GM19395 (cell line): ENCODE results near the gene AQP6.
"Not testable (repeated sequence)": the region's sequence is repeated elsewhere in the genome, so short reads cannot be mapped to it uniquely, and the experiment has no call there.

ENCODE experiments used
- ATAC-seq: cut with Tn5 transposase; IDR thresholded peaks from one replicate; pipeline ENCODE4 v1.9.1; 2021; ENCODE audit warnings: mild to moderate bottlenecking, moderate library complexity; ENCODE audit not compliant: unreplicated experiment

Gene AQP6

GRCh38 chr12:49969027-49969426 is 3.7 kb upstream of the AQP6 start:
- no peak for ATAC-seq

GRCh38 chr12:49969651-49970429 is 2.9 kb upstream of the AQP6 start:
- ATAC-seq, result no peak

DNA sequence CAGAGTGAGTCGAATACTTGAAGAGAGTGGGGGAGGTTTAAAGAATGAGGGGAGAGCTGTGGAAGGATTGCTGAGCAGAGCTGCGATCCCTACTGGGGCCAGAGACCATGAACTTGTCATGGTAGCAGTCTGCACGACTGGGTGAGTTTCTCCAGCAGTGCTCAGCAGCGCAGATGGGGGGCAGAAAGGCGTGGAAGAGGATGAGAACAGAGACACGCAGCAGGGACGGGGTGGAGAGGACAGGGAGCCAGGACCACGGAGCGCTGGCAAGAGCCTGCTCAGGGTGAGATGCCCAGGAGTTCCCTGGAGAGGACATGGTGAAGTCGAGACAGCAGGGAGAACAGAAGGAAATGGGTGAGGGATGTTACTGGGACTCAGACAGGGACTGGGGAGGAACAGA is 2.1 kb upstream of the AQP6 start:
- ATAC-seq, result no peak

DNA sequence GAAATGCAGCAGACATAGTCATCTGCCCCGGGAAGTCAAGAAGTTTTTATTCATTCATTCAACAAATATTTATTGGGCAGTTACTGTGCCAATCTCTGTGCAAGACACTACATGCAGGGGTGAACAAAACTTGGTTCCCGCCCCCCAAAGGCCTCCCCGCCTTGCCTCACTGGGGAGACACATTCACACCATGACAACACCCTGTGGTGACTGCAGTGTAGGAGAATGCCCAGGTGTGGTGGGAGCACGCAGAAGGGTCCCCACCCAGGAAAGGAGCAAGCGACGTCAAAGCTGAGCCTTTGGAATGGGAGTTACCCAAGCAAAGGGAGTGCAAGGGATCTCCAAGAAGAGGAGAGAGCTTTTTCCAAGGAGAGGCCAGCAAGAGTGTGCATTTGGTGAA is 1.6 kb upstream of the AQP6 start:
- no peak for ATAC-seq

DNA sequence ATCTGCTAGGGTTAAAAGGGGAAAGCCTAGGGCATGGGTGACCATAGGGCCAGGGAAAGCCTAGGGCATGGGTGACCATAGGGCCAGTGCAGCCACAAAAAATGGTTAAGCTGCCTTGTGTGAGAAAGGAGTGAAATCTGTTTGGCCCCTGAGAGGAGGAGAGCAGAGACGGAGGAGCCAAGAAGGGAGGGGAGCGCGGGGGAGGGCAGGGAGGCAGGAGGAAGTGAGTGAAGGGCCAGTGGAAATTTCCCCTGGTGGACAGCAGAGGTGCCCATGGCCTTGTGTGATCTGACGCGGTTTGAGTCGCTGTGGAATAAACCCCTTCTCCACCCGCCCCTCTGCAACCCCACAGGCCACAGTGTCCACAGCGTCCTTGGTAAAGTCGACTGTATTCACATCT is 618 bp upstream of the AQP6 start:
- ATAC-seq, result no peak

GRCh38 chr12:49973361-49973830 is 649 bp downstream of the AQP6 start:
- ATAC-seq, result no peak

DNA sequence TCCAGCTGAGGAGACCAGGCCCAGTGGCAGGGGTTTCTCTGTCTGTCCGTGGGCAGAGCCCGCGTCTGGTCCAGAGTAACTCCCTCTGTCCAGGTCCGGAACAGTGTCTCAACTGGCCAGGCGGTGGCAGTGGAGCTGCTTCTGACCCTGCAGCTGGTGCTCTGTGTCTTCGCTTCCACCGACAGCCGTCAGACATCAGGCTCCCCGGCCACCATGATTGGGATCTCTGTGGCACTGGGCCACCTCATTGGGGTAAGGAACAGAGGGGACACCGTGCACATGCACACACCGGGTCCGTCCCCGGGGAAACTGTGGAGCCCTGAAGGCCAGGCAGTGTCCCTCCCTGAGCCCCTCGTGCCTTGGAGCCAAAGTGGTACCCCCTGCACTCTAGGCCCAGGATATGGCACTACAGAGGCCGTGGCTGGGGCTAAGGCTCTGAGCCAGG is 1.5 kb downstream of the AQP6 start:
- no peak for ATAC-seq

DNA sequence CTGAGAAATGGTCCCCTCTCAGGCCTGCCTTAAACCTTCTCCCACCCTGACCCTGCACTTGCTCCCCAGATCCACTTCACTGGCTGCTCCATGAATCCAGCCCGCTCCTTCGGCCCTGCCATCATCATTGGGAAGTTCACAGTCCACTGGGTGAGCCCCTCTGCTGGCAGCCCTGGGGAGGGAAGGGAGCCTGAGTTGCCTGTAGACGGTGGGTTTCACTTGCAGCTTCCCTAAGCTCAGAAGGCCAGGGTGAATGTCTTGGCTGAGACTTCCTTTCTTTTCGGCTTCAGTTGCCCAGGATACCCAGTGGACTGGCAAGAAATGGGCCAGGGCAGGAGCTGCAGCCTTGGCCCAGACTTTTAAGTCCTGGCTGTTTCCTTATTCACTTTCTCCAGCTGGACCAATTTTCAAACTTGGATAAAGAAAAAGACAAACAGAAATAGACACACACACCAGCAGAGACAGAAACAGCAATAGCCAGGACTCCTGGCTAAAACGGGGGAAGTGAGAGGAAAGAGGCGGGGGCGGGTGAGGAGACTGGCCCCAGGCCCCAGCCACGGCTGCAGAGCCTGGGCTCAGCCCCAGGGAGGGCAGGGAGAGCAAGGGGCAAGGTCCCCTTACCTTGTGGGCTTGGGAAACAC is 2.0 kb downstream of the AQP6 start:
- ATAC-seq, result no peak

DNA sequence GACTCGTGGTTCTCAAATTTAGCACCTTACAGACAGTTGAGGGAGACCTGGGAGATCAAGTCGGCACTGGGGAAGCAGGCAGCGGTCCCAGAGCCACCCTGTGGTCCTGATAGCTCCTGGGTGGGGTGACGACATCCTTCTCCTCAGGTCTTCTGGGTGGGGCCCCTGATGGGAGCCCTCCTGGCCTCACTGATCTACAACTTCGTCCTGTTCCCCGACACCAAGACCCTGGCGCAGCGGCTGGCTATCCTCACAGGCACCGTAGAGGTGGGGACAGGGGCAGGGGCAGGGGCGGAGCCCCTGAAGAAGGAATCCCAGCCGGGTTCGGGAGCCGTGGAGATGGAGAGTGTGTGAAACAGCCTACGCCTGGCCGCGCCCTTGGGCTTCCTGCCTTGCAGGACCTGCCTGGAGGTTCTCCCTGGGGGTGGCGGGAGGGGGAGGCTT is 2.6 kb downstream of the AQP6 start:
- no peak for ATAC-seq

DNA sequence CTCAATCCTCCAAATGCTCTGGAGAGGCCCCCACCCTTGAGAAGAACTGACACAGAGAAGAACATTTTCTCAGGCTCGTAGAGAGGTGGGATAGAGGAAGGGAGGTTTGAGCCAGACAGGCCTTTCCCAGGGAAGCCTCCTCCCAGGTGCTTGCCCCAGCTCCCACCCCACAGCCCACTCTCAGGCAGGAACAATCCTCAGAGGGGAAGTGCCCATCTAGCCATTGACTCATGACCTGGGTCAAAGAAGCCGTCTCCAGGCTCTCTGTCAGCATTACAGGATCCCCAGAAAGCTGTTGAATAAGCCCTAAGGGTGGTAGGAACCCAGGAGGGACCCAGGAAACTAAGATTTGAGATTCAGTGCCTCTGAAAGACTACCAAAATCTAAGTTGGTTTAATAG is 3.8 kb downstream of the AQP6 start:
- ATAC-seq, result no peak

GRCh38 chr12:49978125-49978524 is 5.4 kb downstream of the AQP6 start:
- no peak for ATAC-seq

DNA sequence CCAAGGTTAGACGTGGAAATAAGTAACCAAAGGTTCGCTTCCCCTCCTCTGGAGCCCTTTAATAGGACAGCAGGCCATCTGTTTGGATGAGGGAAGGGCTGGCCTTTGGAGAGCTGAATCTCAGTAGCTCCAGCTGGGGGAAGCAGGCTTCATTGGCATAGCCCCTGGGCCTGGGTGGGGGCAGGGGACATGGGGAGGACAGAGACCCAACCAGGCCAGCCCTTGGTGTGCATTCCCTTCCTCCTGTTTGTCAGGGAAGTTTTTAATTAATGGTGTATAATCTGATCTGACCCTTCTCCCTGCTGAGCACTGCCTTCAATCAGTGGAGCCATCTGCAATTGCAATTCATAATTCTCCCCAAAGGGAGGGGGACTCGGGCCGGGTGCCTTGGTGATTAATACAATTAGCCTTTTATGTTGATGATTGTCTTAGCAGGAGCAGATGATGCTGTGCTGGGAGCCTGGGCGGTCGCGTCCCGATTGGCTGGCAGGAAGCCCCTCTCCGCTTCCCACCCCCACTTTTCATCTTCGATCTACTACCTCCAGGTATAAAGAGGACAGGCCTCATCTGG is 6.4 kb downstream of the AQP6 start:
- no peak for ATAC-seq

DNA sequence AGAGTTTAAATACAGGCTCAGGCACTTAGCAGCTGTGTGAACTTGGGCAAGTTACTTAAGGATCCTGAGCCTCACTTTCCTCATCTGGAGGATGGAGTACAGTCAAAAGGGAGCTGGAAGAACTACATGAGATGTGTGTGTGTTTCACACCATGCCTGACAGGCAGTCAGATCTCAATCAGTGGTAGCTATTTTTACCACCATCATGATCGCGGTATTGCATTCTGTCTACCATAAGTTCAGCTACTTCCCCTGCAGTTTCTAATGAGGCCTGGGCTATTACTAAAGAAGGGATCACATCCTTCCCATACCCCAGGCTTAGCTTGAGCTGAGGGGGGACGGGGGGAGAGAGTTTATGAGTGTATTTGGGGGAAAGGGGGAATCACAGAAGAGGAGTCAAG is 7.0 kb downstream of the AQP6 start:
- no peak for ATAC-seq

DNA sequence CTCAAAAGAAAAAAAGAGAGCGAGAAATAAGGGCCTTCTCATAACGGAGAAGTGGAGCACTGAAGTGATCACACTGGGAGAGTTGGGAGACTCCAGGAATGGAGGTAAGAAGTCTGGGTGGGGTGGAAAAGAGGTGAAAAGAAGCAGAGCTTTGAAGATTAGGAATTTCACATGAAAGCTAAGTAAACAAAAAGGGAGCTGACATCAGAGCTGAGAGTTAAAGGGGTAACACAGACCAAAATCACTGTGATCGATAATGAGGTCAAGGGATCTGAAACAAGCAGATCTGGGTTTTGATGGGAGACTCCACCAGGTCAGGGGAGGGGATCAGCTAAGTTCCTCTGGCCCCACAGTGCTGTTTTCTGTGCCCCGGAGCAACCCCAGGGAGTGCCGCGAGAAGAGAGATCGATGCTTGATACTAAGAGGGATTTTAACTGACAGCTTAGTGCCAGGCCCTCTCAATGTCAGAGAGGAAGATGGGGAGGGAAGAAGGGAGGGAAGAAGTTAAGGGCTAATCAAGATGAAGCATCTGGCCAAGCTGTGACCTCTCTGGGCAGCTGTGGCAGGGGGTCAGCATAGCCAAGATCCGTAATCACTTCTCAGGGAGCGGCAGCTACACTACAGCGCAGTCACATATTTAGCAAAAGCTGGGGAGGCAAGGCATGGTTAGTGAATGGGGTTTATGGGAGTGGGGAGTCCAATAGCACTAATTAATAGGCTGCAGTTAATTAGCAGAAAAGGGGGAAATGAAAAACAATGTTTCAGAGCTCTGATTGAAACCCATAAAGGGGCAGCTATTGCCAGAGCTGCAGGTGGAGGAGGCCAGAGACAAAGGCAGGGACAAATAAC is 8.0 kb downstream of the AQP6 start:
- ATAC-seq, result no peak

GRCh38 chr12:49982246-49983087 is 9.7 kb downstream of the AQP6 start:
- no peak for ATAC-seq

DNA sequence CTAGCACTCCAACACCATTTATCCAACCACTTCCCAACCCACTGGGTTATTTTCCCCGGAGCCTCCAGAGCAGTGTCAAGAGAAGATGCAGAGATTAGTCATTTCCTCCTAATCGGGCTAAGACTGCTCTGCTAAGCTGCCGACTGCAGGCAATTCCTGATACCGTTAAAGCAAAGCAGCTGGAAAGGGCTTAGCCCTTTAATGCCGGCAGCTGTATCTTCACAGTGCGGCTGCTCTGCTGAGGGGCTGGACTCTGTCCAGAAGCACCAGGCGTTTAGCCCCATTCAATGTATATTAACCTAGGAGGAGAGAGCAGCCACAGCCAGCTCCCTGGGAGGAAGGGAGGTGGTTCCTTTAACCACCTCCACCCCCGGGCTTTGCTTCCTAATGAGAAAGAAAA is 11.1 kb downstream of the AQP6 start:
- ATAC-seq, result no peak

- ATAC-seq, result no peak
These were observed 12.0 kb downstream of the AQP6 start for GRCh38 chr12:49984476-49985359.

- no peak for ATAC-seq
These were observed 13.2 kb downstream of the AQP6 start for GRCh38 chr12:49985981-49986380.

DNA sequence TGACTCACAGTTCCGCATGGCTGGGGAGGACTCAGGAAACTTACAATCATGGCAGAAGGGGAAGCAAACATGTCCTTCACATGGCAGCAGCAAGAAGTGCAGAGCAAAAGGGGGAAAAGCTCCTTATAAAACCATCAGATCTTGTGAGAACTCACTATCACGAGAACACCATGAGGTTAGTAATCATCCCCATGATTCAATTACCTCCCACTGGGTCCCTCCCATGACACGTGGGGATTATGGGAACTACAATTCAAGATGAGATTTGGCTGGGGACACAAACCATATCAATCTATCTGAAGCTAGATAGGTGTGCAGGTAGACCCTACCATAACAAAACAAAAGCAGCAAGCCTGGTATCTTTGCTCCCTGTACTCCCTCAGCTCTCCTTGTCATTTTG is 13.7 kb downstream of the AQP6 start:
- not testable (repeated sequence) for ATAC-seq
